ENCODE measurements around the gene CHRM4. TPM values are rescaled to one million over a fixed set of nuclear protein-coding genes. Genes with fewer than 3 reads are reported as not detected.
A peak's percentile ranks its signal among the peaks of the same experiment; 100 is the strongest.

CHRM4 gene
- total and polyA plus RNA-seq, 2 of the 13 experiments (the other 11 are each of a cell fraction or from before 2014, with no cell fraction given), result 0.13 to 0.21 TPM

- no peak for TF ChIP-seq ZNF3 (CRISPR knock-in tag; IDR thresholded peaks at IDR 0.05)
- TF ChIP-seq ZNF33A (CRISPR knock-in tag; IDR thresholded peaks at IDR 0.05; ENCODE audit: borderline replicate concordance), result no peak
- TF ChIP-seq SRF (IDR thresholded peaks at IDR 0.05; ENCODE audit: low read depth, low read length), result no peak
- no peak for TF ChIP-seq BCL3 (CRISPR knock-in tag; IDR thresholded peaks at IDR 0.05)
- TF ChIP-seq SALL1 (CRISPR knock-in tag; IDR thresholded peaks at IDR 0.05), result 0 out of 2 replicates have a peak, but pooled peaks have one; percentile 13
- TF ChIP-seq PBX2 (CRISPR knock-in tag; IDR thresholded peaks at IDR 0.05), result no peak
- no peak for TF ChIP-seq ZBTB3 (CRISPR knock-in tag; IDR thresholded peaks at IDR 0.05; ENCODE audit: borderline replicate concordance, low read depth)
- no peak for TF ChIP-seq CREBL2 (CRISPR knock-in tag; IDR thresholded peaks at IDR 0.05; ENCODE audit: borderline replicate concordance)
- 0 out of 2 replicates have a peak, but pooled peaks have one; percentile 16 for TF ChIP-seq TAF1 (CRISPR knock-in tag; IDR thresholded peaks at IDR 0.05)
- no peak for TF ChIP-seq ZNF414 (CRISPR knock-in tag; IDR thresholded peaks at IDR 0.05)
- TF ChIP-seq ZNF317 (CRISPR knock-in tag; IDR thresholded peaks at IDR 0.05), result no peak
- TF ChIP-seq NCOA1 (CRISPR knock-in tag; IDR thresholded peaks at IDR 0.05), result no peak
- TF ChIP-seq RELA (CRISPR knock-in tag; IDR thresholded peaks at IDR 0.05), result no peak
- TF ChIP-seq ZNF501 (CRISPR knock-in tag; IDR thresholded peaks at IDR 0.05), result no peak
- TF ChIP-seq ZNF24 (IDR thresholded peaks at IDR 0.05), result no peak
- TF ChIP-seq GMEB2 (CRISPR knock-in tag; IDR thresholded peaks at IDR 0.05; ENCODE audit: low read depth), result no peak
- no peak for TF ChIP-seq REST (IDR thresholded peaks at IDR 0.05; ENCODE audit: borderline replicate concordance in 1 of 2, low read depth in 1 of 2, low read length in 2 of 2)
Observed at GRCh38 chr11:46346886-46347636, 44.5 kb downstream of the CHRM4 start, which contains the start of gene DGKZ (continued).
